ENCODE data around the gene KIF26B. TPM values are rescaled to one million over a fixed set of nuclear protein-coding genes. Genes with fewer than 3 reads are reported as not detected.
A peak's percentile ranks its signal among the peaks of the same experiment; 100 is the strongest.

Gene KIF26B
- total RNA-seq, 1 donor from 2014 or later = 3.4 TPM

DNA sequence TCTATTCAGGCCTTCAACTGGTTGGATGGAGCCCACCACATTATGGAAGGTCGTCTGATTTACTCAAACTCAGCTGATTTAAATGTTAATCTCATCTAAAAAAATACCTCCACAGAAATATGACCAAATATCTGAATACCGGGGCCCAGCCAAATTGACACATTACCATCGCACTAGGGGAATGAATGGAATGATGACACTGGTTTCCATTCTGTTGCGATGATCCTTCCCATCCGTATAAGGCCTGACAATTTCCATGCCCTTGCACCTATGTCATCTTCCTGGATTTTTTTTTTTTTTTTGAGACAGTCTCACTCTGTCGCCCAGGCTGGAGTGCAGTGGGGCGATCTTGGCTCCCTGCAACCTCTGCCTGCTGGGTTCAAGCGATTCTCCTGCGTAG, 397.5 kb downstream of the KIF26B start:
- TF ChIP-seq, protein P1, sequence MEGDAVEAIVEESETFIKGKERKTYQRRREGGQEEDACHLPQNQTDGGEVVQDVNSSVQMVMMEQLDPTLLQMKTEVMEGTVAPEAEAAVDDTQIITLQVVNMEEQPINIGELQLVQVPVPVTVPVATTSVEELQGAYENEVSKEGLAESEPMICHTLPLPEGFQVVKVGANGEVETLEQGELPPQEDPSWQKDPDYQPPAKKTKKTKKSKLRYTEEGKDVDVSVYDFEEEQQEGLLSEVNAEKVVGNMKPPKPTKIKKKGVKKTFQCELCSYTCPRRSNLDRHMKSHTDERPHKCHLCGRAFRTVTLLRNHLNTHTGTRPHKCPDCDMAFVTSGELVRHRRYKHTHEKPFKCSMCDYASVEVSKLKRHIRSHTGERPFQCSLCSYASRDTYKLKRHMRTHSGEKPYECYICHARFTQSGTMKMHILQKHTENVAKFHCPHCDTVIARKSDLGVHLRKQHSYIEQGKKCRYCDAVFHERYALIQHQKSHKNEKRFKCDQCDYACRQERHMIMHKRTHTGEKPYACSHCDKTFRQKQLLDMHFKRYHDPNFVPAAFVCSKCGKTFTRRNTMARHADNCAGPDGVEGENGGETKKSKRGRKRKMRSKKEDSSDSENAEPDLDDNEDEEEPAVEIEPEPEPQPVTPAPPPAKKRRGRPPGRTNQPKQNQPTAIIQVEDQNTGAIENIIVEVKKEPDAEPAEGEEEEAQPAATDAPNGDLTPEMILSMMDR (IDR thresholded peaks at IDR 0.05; ENCODE audit: unreplicated experiment) = no peak
- H3K27ac Mint-ChIP-seq (ENCODE audit: unreplicated experiment) = peak overlapping the region; percentile 80
- H3K27me3 Mint-ChIP-seq (ENCODE audit: unreplicated experiment) = peaks cover 16% of the 10 kb centered on the region

DNA sequence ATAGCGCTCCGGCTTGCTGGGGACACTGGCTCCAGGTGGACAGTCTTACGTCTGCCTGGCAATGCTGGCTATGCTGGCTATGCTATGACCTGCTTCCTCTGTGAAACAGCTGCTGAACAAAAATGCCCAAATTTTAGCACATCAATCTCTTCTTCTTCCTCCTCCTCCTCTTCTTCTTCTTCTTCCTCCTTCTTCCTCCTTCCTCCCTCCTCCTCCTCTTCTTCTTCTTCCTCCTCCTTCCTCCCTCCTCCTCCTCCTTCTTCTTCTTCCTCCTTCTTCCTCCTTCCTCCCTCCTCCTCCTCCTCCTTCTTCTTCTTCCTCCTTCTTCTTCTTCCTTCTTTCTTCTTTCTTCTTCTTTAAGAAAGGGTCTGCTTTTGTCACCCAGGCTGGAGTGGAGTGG, 401.3 kb downstream of the KIF26B start:
- TF ChIP-seq, protein P1 (IDR thresholded peaks at IDR 0.05; ENCODE audit: unreplicated experiment) = no peak
- H3K4me1 Mint-ChIP-seq (ENCODE audit: unreplicated experiment) = peaks cover 31% of the 10 kb centered on the region
- H3K27ac Mint-ChIP-seq (ENCODE audit: unreplicated experiment) = no peak overlapping the region
- H3K27me3 Mint-ChIP-seq (ENCODE audit: unreplicated experiment) = peaks cover 6% of the 10 kb centered on the region
- no peaks in the 10 kb centered on the region for H3K9me3 Mint-ChIP-seq (ENCODE audit: unreplicated experiment)
- no peak for DNase-seq (ENCODE audit: low spot score)
- H3K4me3 Mint-ChIP-seq (ENCODE audit: unreplicated experiment) = no peak overlapping the region
- no peaks in the 10 kb centered on the region for H3K36me3 Mint-ChIP-seq (ENCODE audit: low read depth, unreplicated experiment)

More for the DNA sequence above, 397.5 kb downstream of the KIF26B start:
- Mint-ChIP-seq H3K4me1 (ENCODE audit: unreplicated experiment) (peaks cover 54% of the 10 kb centered on the region), H3K9me3 (ENCODE audit: unreplicated experiment) (no peaks in the 10 kb centered on the region), H3K4me3 (ENCODE audit: unreplicated experiment) (no peak overlapping the region), H3K36me3 (ENCODE audit: low read depth, unreplicated experiment) (no peaks in the 10 kb centered on the region)
- DNase-seq (ENCODE audit: low spot score) = no peak

DNA sequence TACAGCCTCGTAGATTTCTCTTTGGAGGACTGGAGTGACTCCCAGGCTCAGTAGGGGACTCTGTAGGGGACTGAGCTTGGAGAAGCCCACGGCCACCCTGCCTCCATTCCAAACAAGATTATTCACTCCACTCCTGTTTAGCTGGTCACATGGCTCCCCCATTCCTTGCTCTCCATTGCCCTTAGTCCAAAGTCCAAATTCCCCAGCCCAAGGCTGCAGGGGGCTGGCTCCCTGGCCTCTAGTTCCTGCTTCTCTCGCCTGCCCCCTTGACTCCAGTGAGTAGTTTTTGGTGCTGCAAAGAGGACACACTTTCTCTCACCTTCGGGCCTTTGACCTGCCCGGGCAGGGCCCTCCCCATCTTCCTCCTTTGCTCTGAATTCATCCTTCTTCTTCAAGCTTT, 403.3 kb downstream of the KIF26B start:
- Mint-ChIP-seq H3K27ac (ENCODE audit: unreplicated experiment) (no peak overlapping the region), H3K9me3 (ENCODE audit: unreplicated experiment) (no peaks in the 10 kb centered on the region), H3K4me3 (ENCODE audit: unreplicated experiment) (no peak overlapping the region)

DNA sequence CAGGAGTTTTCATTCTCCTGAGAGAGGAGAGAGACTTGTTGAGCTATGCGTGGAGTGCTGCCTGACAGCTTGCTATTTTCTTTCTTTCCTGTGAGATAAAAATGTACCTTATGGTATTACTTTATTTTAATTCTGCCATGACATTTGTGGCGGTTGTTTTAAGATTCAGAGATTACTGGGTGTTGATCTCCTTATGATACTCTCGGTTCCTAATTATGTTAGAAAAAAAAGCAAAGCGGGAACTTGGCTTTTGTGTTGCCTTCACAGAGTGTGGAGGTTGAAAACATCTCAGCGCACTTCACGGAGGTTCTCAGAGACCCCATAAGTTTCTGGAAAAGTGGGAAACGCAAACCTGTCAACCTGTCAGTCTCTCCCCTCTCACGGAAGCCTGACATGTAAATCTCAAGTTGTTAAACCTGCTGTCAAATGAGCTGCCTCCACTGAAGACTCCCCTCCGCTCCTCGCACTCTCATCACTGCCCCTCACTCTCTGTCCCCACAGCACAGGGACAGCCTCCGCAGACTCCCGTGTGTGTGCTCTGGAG, 405.6 kb downstream of the KIF26B start:
- Mint-ChIP-seq H3K36me3 (ENCODE audit: low read depth, unreplicated experiment) (no peaks in the 10 kb centered on the region), H3K9me3 (ENCODE audit: unreplicated experiment) (no peaks in the 10 kb centered on the region), H3K4me3 (ENCODE audit: unreplicated experiment) (no peak overlapping the region), H3K27ac (ENCODE audit: unreplicated experiment) (no peak overlapping the region), H3K27me3 (ENCODE audit: unreplicated experiment) (peaks cover 6% of the 10 kb centered on the region), H3K4me1 (ENCODE audit: unreplicated experiment) (peaks cover 13% of the 10 kb centered on the region)
- TF ChIP-seq, protein P1 (IDR thresholded peaks at IDR 0.05; ENCODE audit: unreplicated experiment) = no peak
- no peak for DNase-seq (ENCODE audit: low spot score)

More for the DNA sequence above, 403.3 kb downstream of the KIF26B start:
- TF ChIP-seq, protein P1 (IDR thresholded peaks at IDR 0.05; ENCODE audit: unreplicated experiment) = no peak
- H3K27me3 Mint-ChIP-seq (ENCODE audit: unreplicated experiment) = peaks cover 8% of the 10 kb centered on the region
- H3K36me3 Mint-ChIP-seq (ENCODE audit: low read depth, unreplicated experiment) = no peaks in the 10 kb centered on the region
- peaks cover 22% of the 10 kb centered on the region for H3K4me1 Mint-ChIP-seq (ENCODE audit: unreplicated experiment)
- DNase-seq (ENCODE audit: low spot score) = no peak

DNA sequence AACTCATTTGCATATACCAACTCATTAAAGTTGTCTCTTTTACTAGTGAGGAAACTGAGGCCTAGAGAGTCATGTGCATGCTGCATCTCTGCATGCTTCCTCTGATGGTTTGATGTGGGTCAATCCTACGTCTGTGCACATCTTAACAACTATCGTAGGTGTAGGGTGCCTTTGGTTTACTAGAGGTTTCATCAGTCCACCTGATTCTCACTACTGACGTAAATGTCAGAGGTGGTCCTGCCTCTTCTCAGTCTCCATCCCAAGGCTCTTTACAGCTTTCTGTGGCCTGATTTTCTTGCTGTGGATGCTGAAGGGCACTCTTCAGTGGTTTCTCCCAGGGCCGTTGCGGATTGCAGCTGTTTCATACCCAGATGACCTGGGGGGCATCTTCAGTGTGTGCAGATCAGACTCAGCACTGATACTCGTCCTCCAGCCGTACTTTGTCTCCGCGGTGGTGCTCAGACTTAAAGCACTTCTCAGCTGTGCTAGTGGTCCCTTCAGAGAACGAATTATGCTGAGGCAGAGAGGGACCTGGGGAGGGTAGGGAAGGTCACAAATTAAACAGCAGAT, 407.0 kb downstream of the KIF26B start:
- H3K4me1 Mint-ChIP-seq (ENCODE audit: unreplicated experiment) = peaks cover 11% of the 10 kb centered on the region
- H3K9me3 Mint-ChIP-seq (ENCODE audit: unreplicated experiment) = no peaks in the 10 kb centered on the region
- H3K27me3 Mint-ChIP-seq (ENCODE audit: unreplicated experiment) = peaks cover 4% of the 10 kb centered on the region
- no peak overlapping the region for H3K27ac Mint-ChIP-seq (ENCODE audit: unreplicated experiment)
- TF ChIP-seq, protein P1 (IDR thresholded peaks at IDR 0.05; ENCODE audit: unreplicated experiment) = no peak
- DNase-seq (ENCODE audit: low spot score) = no peak
- no peaks in the 10 kb centered on the region for H3K36me3 Mint-ChIP-seq (ENCODE audit: low read depth, unreplicated experiment)
- H3K4me3 Mint-ChIP-seq (ENCODE audit: unreplicated experiment) = no peak overlapping the region
